Uterus (tissue), 4 donors: ENCODE measurements around the gene EXOC4. TPM values are rescaled to one million over a fixed set of nuclear protein-coding genes. Genes with fewer than 3 reads are reported as not detected.
"Not testable (repeated sequence)": the region's sequence is repeated elsewhere in the genome, so short reads cannot be mapped to it uniquely, and the experiment has no call there.

Experiments
- DNase-seq, 2 donors: peaks; one replicate each; pipeline ENCODE4 v3.0.0-alpha.2; 2019 to 2020
- H3K27ac ChIP-seq, 2 donors: fragments of 200-600 bp; sonication (generic); 1 replicate in 1 of 2; 2 replicates in 1 of 2; pipeline ENCODE4 v1.5.1; 2016 to 2018
- H3K27me3 ChIP-seq, 2 donors: fragments of 200-600 bp; sonication (generic); one replicate each; pipeline ENCODE4 v1.5.1; 2018 to 2019; ENCODE audit warnings: control low read depth in 1 of 2
- H3K36me3 ChIP-seq, 2 donors: fragments of 200-600 bp; sonication (generic); one replicate each; pipeline ENCODE4 v1.5.1; 2019; ENCODE audit warnings: control low read depth in 1 of 2
- H3K4me1 ChIP-seq, 2 donors: fragments of 200-600 bp; sonication (generic); one replicate each; pipeline ENCODE4 v1.5.1; 2018 to 2019; ENCODE audit warnings: control low read depth in 1 of 2
- H3K4me3 ChIP-seq, 2 donors: fragments of 200-600 bp; sonication (generic); 1 replicate in 1 of 2; 2 replicates in 1 of 2; pipeline ENCODE4 v1.5.1; 2018 to 2019; ENCODE audit warnings: mild to moderate bottlenecking in 1 of 2
- H3K9me3 ChIP-seq, 2 donors: fragments of 200-600 bp; sonication (generic); one replicate each; pipeline ENCODE4 v1.5.1; 2019; ENCODE audit warnings: control low read depth in 1 of 2
- POLR2A ChIP-seq, 2 donors: fragments of 450-650 bp; IDR thresholded peaks; one replicate each; pipeline ENCODE4 v1.6.1; 2016; ENCODE audit warnings: antibody characterized with exemption in 2 of 2, mild to moderate bottlenecking in 1 of 2, moderate library complexity in 1 of 2
- intact Hi-C: fragments of 100-400 bp; cut with DNase I; formaldehyde crosslinking; loops from one replicate; pipeline ENCODE4 v1.15.1; 2023; ENCODE audit warnings: low total_unique reads
- total RNA-seq, 4 donors: library from RNA; depleted of rRNA in 3 of 4; stranded (reverse); fragments of >200 nt in 3 of 4; gene quantifications; one replicate each; pipeline versions ENCODE4 v1.1.0 to v1.2.4, GENCODE V29; 2014 to 2023
- TF ChIP-seq, protein P1 (sequence below), 4 experiments: fragments of 200-600 bp in 2 of 4; fragments of 450-650 bp in 2 of 4; sonication (generic) in 2 of 4; IDR thresholded peaks; one replicate each; pipeline ENCODE4 v1.5.1; 2016 to 2019; ENCODE audit warnings: antibody characterized with exemption in 4 of 4, mild to moderate bottlenecking in 2 of 4, moderate library complexity in 1 of 4
- donor health status: DM: yes; HTN: yes; CAD: no.

The EXOC4 gene
- total RNA-seq, 4 donors from 2014 or later = 27.2 to 126 (median 65.4) TPM

GRCh38 chr7:133635541-133635940 lies 382.7 kb downstream of the EXOC4 start:
- Histone ChIP-seq H3K27me3 (no peaks in the 10 kb centered on the region), H3K27ac (no peak overlapping the region), H3K4me1 (no peaks in the 10 kb centered on the region), H3K9me3 (no peaks in the 10 kb centered on the region), H3K4me3 (no peak overlapping the region), H3K36me3 (no peaks in the 10 kb centered on the region)
- no peak for TF ChIP-seq POLR2A (IDR thresholded peaks at IDR 0.05)
- TF ChIP-seq, protein P1, sequence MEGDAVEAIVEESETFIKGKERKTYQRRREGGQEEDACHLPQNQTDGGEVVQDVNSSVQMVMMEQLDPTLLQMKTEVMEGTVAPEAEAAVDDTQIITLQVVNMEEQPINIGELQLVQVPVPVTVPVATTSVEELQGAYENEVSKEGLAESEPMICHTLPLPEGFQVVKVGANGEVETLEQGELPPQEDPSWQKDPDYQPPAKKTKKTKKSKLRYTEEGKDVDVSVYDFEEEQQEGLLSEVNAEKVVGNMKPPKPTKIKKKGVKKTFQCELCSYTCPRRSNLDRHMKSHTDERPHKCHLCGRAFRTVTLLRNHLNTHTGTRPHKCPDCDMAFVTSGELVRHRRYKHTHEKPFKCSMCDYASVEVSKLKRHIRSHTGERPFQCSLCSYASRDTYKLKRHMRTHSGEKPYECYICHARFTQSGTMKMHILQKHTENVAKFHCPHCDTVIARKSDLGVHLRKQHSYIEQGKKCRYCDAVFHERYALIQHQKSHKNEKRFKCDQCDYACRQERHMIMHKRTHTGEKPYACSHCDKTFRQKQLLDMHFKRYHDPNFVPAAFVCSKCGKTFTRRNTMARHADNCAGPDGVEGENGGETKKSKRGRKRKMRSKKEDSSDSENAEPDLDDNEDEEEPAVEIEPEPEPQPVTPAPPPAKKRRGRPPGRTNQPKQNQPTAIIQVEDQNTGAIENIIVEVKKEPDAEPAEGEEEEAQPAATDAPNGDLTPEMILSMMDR (IDR thresholded peaks at IDR 0.05) = no peak
- intact Hi-C loops = no loop called here
- DNase-seq = no peak

DNA sequence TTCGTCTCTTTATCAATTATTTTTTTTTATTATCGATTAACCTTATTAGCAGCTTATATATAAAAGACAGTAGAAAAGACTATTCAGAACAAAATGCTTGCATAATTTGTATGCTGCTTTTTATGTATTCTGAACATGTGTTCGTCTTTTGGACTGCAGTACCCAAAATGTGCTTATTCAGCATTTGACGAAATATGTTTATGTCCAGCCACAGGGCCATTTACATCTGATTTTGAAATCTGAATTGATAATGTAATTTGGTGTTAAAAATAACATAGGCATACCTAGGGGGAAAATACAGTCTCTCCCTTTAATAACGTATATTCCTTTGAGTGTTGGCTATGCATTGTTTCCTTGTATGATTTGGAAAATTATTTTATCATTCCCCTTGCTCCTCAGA lies 386.0 kb downstream of the EXOC4 start:
- Histone ChIP-seq H3K4me3 (no peak overlapping the region), H3K27ac (no peak overlapping the region)
- TF ChIP-seq, protein P1 (IDR thresholded peaks at IDR 0.05) = no peak
- no peak for TF ChIP-seq POLR2A (IDR thresholded peaks at IDR 0.05)

GRCh38 chr7:133641436-133641835 lies 388.6 kb downstream of the EXOC4 start:
- DNase-seq = no peak
- H3K4me3 ChIP-seq = no peak overlapping the region
- intact Hi-C loops = no loop called here
- H3K9me3 ChIP-seq = no peaks in the 10 kb centered on the region
- H3K36me3 ChIP-seq = no peaks in the 10 kb centered on the region
- no peak for TF ChIP-seq POLR2A (IDR thresholded peaks at IDR 0.05)
- TF ChIP-seq, protein P1 (IDR thresholded peaks at IDR 0.05) = no peak
- H3K4me1 ChIP-seq = no peaks in the 10 kb centered on the region
- H3K27me3 ChIP-seq = no peaks in the 10 kb centered on the region
- no peak overlapping the region for H3K27ac ChIP-seq

More for the DNA sequence above, 386.0 kb downstream of the EXOC4 start:
- intact Hi-C loops = no loop called here
- H3K4me1 ChIP-seq = no peaks in the 10 kb centered on the region
- no peaks in the 10 kb centered on the region for H3K9me3 ChIP-seq
- no peaks in the 10 kb centered on the region for H3K27me3 ChIP-seq
- DNase-seq = no peak
- H3K36me3 ChIP-seq = no peaks in the 10 kb centered on the region

DNA sequence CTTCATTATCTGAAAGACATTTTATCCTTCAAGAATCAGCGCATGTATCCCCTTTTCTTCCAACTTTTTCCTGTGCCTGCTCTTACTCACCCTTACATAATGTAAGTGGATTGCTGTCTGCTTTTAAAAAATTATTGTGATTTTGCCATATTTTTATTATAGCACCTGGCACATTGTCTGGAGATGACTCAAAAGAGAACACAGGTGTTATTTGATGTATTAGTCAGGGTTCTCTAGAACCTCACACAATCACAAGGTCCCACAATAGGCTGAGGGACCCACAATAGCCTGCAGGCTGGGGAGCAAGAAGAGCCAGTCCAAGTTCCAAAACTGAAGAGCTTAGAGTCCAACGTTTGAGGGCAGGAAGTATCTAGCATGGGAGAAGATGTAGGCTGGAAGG lies 390.0 kb downstream of the EXOC4 start:
- no peaks in the 10 kb centered on the region for H3K9me3 ChIP-seq

GRCh38 chr7:133643652-133644051 lies 390.8 kb downstream of the EXOC4 start:
- H3K27ac ChIP-seq, H3K36me3 ChIP-seq, DNase-seq, intact Hi-C loops, H3K27me3 ChIP-seq, H3K9me3 ChIP-seq, H3K4me1 ChIP-seq, H3K4me3 ChIP-seq: not testable (repeated sequence)

More for the DNA sequence above, 390.0 kb downstream of the EXOC4 start:
- DNase-seq = no peak
- Histone ChIP-seq H3K4me3 (no peak overlapping the region), H3K27me3 (no peaks in the 10 kb centered on the region), H3K27ac (no peak overlapping the region), H3K4me1 (no peaks in the 10 kb centered on the region), H3K36me3 (no peaks in the 10 kb centered on the region)
- TF ChIP-seq, protein P1 (IDR thresholded peaks at IDR 0.05) = no peak
- TF ChIP-seq POLR2A (IDR thresholded peaks at IDR 0.05) = no peak
- intact Hi-C loops = no loop called here

DNA sequence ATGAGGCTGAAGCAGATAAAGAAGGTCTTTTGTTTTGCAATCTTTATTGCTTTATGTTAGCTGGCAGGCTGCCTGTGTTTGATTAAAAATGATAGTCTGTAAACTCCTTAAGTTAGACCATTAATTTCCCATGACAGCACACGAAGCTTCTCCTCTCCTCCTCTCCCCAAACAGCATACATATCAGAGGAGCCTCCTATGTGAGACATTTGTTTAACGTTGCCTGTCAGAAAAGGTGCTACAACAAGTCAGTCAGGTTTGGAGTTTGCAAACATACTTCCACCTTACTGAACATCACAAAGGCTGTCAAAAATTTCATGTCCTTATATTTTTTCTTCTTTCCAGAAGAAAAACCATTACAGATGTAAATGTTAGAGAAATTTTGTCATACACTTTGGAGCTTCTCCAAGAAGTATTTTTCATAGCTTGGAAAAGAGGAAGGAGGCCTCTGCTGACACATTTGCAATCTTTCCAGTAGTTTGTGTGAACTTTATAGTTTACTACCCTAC lies 393.1 kb downstream of the EXOC4 start:
- intact Hi-C loops = no loop called here
- no peak overlapping the region for H3K4me3 ChIP-seq
- H3K4me1 ChIP-seq = no peaks in the 10 kb centered on the region
- H3K27ac ChIP-seq = no peak overlapping the region
- TF ChIP-seq POLR2A (IDR thresholded peaks at IDR 0.05) = no peak
- TF ChIP-seq, protein P1 (IDR thresholded peaks at IDR 0.05) = no peak
- no peaks in the 10 kb centered on the region for H3K27me3 ChIP-seq
- no peak for DNase-seq
- H3K36me3 ChIP-seq = no peaks in the 10 kb centered on the region
- no peaks in the 10 kb centered on the region for H3K9me3 ChIP-seq
